ENCODE measurements around the gene RIN1.

DNA sequence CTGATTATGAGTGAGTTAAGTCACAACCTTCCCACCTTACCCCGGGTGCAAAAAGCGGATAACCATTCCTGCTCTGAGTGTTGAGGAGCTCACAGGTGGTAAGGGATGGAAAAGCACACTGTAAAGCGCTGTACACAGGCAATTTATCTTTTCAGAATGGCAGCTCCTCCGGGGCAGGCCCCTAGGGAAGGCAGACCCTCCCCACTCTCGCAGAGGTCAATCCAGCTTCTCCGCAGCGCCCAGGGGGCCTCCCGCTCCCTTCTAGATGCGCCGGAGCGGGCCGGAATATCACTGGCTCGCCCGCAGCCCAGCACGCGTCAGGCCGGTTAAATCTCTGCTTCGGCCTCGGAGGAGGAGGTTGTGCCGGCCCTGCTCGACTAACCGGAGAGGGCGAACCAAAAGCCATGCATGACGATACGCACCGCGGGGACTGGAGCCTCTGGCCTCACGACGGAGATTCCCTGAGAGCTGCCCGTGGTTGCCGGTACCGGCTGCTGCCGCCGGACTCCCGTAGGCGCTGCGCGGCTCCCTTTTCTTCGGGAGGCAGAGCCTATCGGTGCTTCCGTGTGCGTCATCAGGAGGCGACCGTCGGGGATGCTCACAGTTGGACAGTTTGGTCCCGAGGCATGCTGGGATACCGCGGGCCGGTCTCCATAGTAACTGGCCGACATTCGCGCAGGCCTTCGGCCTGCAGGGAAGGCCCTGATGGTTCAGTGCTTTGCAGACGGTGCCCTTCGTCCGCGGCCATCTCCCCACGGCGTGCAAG lies 8.5 kb upstream of the RIN1 start, which contains the start of gene BRMS1:
- peak; percentile 5 to 30 (median 16) for TF ChIP-seq CTCF (IDR thresholded peaks at IDR 0.05)
- peak; percentile 82 for TF ChIP-seq POLR2A (IDR thresholded peaks at IDR 0.05)
